Measurements from ENCODE around the gene PLGRKT. TPM values are rescaled to one million over a fixed set of nuclear protein-coding genes. Genes with fewer than 3 reads are reported as not detected.
A peak's percentile ranks its signal among the peaks of the same experiment; 100 is the strongest.
"Not testable (repeated sequence)": the region's sequence is repeated elsewhere in the genome, so short reads cannot be mapped to it uniquely, and the experiment has no call there.

Gene PLGRKT
- total RNA-seq, 1 experiment from 2014 or later = 53.1 TPM

DNA sequence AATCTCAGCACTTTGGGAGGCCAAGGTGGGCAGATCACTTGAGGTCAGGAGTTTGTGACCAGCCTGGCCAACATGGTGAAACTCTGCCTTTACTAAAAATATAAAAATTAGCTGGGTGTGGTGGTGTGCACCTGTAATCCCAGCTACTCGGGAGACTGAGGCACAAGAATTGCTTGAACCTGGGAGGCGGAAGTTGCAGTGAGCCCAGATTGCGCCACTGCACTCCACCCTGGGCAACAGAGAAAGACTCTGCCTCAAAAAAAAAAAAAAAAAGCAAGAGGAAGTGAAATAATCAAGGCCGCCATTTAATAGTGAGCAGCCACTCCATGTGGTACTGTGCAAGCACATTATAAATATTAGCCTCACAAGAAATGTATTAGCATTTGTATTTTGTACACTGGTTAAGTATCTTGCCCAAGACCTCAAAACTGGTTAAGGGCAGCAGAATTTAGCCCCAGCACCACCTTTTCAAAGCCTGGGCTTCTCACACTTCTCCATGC lies 27.2 kb upstream of the PLGRKT start:
- not testable (repeated sequence) for H3K27ac ChIP-seq (ENCODE audit: low read length); H3K27me3 ChIP-seq (ENCODE audit: low read length); H4K20me1 ChIP-seq (ENCODE audit: insufficient read depth, low read depth, low read length); H2AFZ ChIP-seq (ENCODE audit: low read length); H3K36me3 ChIP-seq (ENCODE audit: insufficient read depth, low read length); H3K4me2 ChIP-seq (ENCODE audit: low read depth, low read length, poor library complexity, severe bottlenecking); H3K9me3 ChIP-seq (ENCODE audit: low read length); H3K4me3 ChIP-seq (ENCODE audit: low read length); DNase-seq; H3K9me2 ChIP-seq (replicated peaks; ENCODE audit: insufficient read depth, low read length); H3K79me2 ChIP-seq (ENCODE audit: low read length); H3K9ac ChIP-seq (ENCODE audit: low read length)
- H3K4me1 ChIP-seq (ENCODE audit: low read length) = peaks cover 25% of the 10 kb centered on the region

- Histone ChIP-seq H3K36me3 (ENCODE audit: insufficient read depth, low read length) (no peaks in the 10 kb centered on the region), H3K9me3 (ENCODE audit: low read length) (no peaks in the 10 kb centered on the region), H3K79me2 (ENCODE audit: low read length) (no peaks in the 10 kb centered on the region), H3K4me3 (ENCODE audit: low read length) (no peak overlapping the region), H3K4me2 (ENCODE audit: low read depth, low read length, poor library complexity, severe bottlenecking) (no peak overlapping the region), H3K9ac (ENCODE audit: low read length) (no peak overlapping the region), H2AFZ (ENCODE audit: low read length) (no peak overlapping the region), H3K27me3 (ENCODE audit: low read length) (no peaks in the 10 kb centered on the region), H3K4me1 (ENCODE audit: low read length) (peaks cover 22% of the 10 kb centered on the region), H3K27ac (ENCODE audit: low read length) (no peak overlapping the region), H4K20me1 (ENCODE audit: insufficient read depth, low read depth, low read length) (no peaks in the 10 kb centered on the region), H3K9me2 (replicated peaks; ENCODE audit: insufficient read depth, low read length) (no peaks in the 10 kb centered on the region)
- DNase-seq = no peak
These were observed 22.4 kb upstream of the PLGRKT start for GRCh38 chr9:5460157-5460556.

DNA sequence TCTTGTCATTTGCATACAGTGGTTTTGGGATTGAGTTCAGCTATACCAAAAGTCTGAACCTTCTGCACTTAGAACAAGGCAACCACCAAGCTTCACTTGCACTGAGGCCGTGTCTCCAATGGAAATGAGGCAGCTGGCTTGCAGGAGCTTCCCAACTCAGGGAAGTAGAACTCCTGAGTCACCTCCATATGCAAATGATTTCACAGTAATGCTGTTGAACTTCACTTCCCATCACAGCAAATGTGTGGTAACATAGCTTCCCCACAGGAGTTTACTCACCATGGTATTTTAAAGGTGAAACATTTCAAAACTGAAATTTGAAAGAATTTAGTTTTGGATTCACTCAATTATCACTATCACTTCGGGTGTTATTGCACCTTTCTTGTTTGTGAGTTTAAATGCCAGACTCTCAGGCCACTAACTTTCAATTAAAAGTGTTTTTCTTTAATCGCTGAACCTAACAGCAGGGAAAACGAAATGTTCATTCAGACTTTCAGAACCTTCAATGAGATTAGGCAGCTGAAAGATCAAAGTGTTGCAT lies 21.6 kb upstream of the PLGRKT start:
- Histone ChIP-seq H2AFZ (ENCODE audit: low read length) (no peak overlapping the region), H3K79me2 (ENCODE audit: low read length) (no peaks in the 10 kb centered on the region), H3K4me2 (ENCODE audit: low read depth, low read length, poor library complexity, severe bottlenecking) (no peak overlapping the region), H3K9me3 (ENCODE audit: low read length) (no peaks in the 10 kb centered on the region), H3K27ac (ENCODE audit: low read length) (no peak overlapping the region), H3K4me3 (ENCODE audit: low read length) (no peak overlapping the region), H3K4me1 (ENCODE audit: low read length) (peaks cover 26% of the 10 kb centered on the region), H3K27me3 (ENCODE audit: low read length) (no peaks in the 10 kb centered on the region), H3K9me2 (replicated peaks; ENCODE audit: insufficient read depth, low read length) (no peaks in the 10 kb centered on the region), H3K9ac (ENCODE audit: low read length) (no peak overlapping the region), H4K20me1 (ENCODE audit: insufficient read depth, low read depth, low read length) (no peaks in the 10 kb centered on the region), H3K36me3 (ENCODE audit: insufficient read depth, low read length) (no peaks in the 10 kb centered on the region)
- no peak for DNase-seq

DNA sequence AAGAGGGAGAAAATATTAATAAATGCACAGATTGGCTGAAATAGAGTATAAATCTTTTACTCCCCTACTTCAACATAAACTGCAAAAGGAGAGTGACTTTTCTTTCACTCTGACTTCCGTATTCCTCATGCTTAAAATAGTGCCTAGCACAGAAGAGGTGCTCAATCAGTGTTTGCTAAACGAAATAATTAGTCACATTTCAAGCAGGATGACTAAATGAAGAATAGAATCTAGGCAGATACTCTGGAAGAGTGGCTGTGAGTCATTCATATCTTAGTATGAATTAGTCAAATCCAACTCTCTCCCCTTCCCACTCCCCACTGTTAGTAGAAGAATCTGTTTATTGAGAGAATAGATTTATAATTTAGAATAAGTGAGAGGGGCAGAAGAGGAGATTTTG lies 17.5 kb upstream of the PLGRKT start:
- Histone ChIP-seq H4K20me1 (ENCODE audit: insufficient read depth, low read depth, low read length) (no peaks in the 10 kb centered on the region), H3K27ac (ENCODE audit: low read length) (peak overlapping the region; percentile 36), H3K4me3 (ENCODE audit: low read length) (no peak overlapping the region), H3K4me2 (ENCODE audit: low read depth, low read length, poor library complexity, severe bottlenecking) (peak overlapping the region; percentile 26), H3K36me3 (ENCODE audit: insufficient read depth, low read length) (no peaks in the 10 kb centered on the region), H3K9ac (ENCODE audit: low read length) (no peak overlapping the region), H3K27me3 (ENCODE audit: low read length) (no peaks in the 10 kb centered on the region), H2AFZ (ENCODE audit: low read length) (no peak overlapping the region), H3K9me2 (replicated peaks; ENCODE audit: insufficient read depth, low read length) (no peaks in the 10 kb centered on the region), H3K79me2 (ENCODE audit: low read length) (no peaks in the 10 kb centered on the region), H3K9me3 (ENCODE audit: low read length) (no peaks in the 10 kb centered on the region), H3K4me1 (ENCODE audit: low read length) (peaks cover 40% of the 10 kb centered on the region)
- DNase-seq = no peak

DNA sequence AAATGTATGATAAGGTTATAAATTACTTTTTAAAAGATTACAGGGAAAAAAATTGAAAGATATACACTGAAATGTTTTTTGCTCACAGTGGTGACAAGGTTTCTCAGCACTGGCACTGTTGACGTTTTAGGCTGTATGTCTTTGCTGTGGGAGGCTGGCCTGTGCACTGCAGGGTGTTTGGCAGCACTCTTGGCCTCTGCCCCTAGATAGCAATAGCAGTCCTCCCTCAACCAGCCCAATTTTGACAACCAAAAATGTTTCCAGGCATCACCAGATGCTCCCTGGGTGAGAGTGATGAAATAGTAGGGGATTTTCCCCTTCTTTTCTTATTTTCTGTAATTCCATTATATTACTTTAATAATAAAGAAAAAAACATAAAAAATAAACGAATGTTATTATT lies 15.9 kb upstream of the PLGRKT start:
- Histone ChIP-seq H3K9me3 (ENCODE audit: low read length) (no peaks in the 10 kb centered on the region), H3K27me3 (ENCODE audit: low read length) (no peaks in the 10 kb centered on the region), H2AFZ (ENCODE audit: low read length) (no peak overlapping the region), H4K20me1 (ENCODE audit: insufficient read depth, low read depth, low read length) (no peaks in the 10 kb centered on the region), H3K4me2 (ENCODE audit: low read depth, low read length, poor library complexity, severe bottlenecking) (no peak overlapping the region), H3K27ac (ENCODE audit: low read length) (no peak overlapping the region), H3K4me3 (ENCODE audit: low read length) (no peak overlapping the region), H3K36me3 (ENCODE audit: insufficient read depth, low read length) (no peaks in the 10 kb centered on the region), H3K9me2 (replicated peaks; ENCODE audit: insufficient read depth, low read length) (no peaks in the 10 kb centered on the region), H3K9ac (ENCODE audit: low read length) (no peak overlapping the region), H3K79me2 (ENCODE audit: low read length) (no peaks in the 10 kb centered on the region), H3K4me1 (ENCODE audit: low read length) (peaks cover 35% of the 10 kb centered on the region)
- no peak for DNase-seq

GRCh38 chr9:5453004-5453403 lies 15.3 kb upstream of the PLGRKT start:
- no peaks in the 10 kb centered on the region for H3K79me2 ChIP-seq (ENCODE audit: low read length)
- no peaks in the 10 kb centered on the region for H4K20me1 ChIP-seq (ENCODE audit: insufficient read depth, low read depth, low read length)
- no peaks in the 10 kb centered on the region for H3K9me3 ChIP-seq (ENCODE audit: low read length)
- H3K27me3 ChIP-seq (ENCODE audit: low read length) = no peaks in the 10 kb centered on the region
- no peak for DNase-seq
- no peak overlapping the region for H2AFZ ChIP-seq (ENCODE audit: low read length)
- H3K4me3 ChIP-seq (ENCODE audit: low read length) = no peak overlapping the region
- no peaks in the 10 kb centered on the region for H3K36me3 ChIP-seq (ENCODE audit: insufficient read depth, low read length)
- H3K4me1 ChIP-seq (ENCODE audit: low read length) = peaks cover 35% of the 10 kb centered on the region
- no peaks in the 10 kb centered on the region for H3K9me2 ChIP-seq (replicated peaks; ENCODE audit: insufficient read depth, low read length)
- H3K27ac ChIP-seq (ENCODE audit: low read length) = no peak overlapping the region
- H3K4me2 ChIP-seq (ENCODE audit: low read depth, low read length, poor library complexity, severe bottlenecking) = no peak overlapping the region
- H3K9ac ChIP-seq (ENCODE audit: low read length) = no peak overlapping the region

- Histone ChIP-seq H4K20me1 (ENCODE audit: insufficient read depth, low read depth, low read length) (no peaks in the 10 kb centered on the region), H3K4me3 (ENCODE audit: low read length) (no peak overlapping the region), H3K4me2 (ENCODE audit: low read depth, low read length, poor library complexity, severe bottlenecking) (no peak overlapping the region), H3K79me2 (ENCODE audit: low read length) (no peaks in the 10 kb centered on the region), H3K27me3 (ENCODE audit: low read length) (no peaks in the 10 kb centered on the region), H3K27ac (ENCODE audit: low read length) (no peak overlapping the region), H3K9me3 (ENCODE audit: low read length) (no peaks in the 10 kb centered on the region), H3K36me3 (ENCODE audit: insufficient read depth, low read length) (no peaks in the 10 kb centered on the region), H3K9me2 (replicated peaks; ENCODE audit: insufficient read depth, low read length) (no peaks in the 10 kb centered on the region), H2AFZ (ENCODE audit: low read length) (no peak overlapping the region), H3K9ac (ENCODE audit: low read length) (no peak overlapping the region), H3K4me1 (ENCODE audit: low read length) (peaks cover 35% of the 10 kb centered on the region)
- DNase-seq = no peak
These were observed 14.5 kb upstream of the PLGRKT start for GRCh38 chr9:5452286-5452609.

DNA sequence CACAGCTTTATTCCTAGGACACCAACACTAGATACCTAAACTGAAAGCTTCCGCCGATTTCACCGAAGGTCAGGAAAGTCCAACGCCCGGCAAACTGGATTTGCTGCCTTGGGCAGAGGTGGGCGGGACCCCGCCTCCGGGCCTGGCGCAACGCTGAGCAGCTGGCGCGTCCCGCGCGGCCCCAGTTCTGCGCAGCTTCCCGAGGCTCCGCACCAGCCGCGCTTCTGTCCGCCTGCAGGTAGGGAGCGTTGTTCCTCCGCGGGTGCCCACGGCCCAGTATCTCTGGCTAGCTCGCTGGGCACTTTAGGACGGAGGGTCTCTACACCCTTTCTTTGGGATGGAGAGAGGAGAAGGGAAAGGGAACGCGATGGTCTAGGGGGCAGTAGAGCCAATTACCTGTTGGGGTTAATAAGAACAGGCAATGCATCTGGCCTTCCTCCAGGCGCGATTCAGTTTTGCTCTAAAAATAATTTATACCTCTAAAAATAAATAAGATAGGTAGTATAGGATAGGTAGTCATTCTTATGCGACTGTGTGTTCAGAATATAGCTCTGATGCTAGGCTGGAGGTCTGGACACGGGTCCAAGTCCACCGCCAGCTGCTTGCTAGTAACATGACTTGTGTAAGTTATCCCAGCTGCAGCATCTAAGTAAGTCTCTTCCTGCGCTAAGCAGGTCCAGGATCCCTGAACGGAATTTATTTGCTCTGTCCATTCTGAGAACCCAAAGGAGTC lies 12.8 kb upstream of the PLGRKT start, which contains the start of gene CD274:
CD274 (plus strand) TSS at position 184 of the 733 bp plus-strand sequence. CDS start 5,572 bp downstream, outside the sequence.
- Histone ChIP-seq H3K4me2 (ENCODE audit: low read depth, low read length, poor library complexity, severe bottlenecking) (peak within 1 kb of the TSS; percentile 74), H3K27ac (ENCODE audit: low read length) (no peak within 1 kb of the TSS), H3K36me3 (ENCODE audit: insufficient read depth, low read length) (no peaks in the 10 kb centered on the region), H3K9ac (ENCODE audit: low read length) (peak within 1 kb of the TSS; percentile 62), H3K4me1 (ENCODE audit: low read length) (peaks cover 30% of the 10 kb centered on the region), H3K27me3 (ENCODE audit: low read length) (no peaks in the 10 kb centered on the region), H4K20me1 (ENCODE audit: insufficient read depth, low read depth, low read length) (no peaks in the 10 kb centered on the region), H2AFZ (ENCODE audit: low read length) (peak within 1 kb of the TSS; percentile 13; the same call in 1 of the 2 replicates), H3K79me2 (ENCODE audit: low read length) (no peaks in the 10 kb centered on the region), H3K9me2 (replicated peaks; ENCODE audit: insufficient read depth, low read length) (no peaks in the 10 kb centered on the region), H3K9me3 (ENCODE audit: low read length) (no peaks in the 10 kb centered on the region), H3K4me3 (ENCODE audit: low read length) (peak within 1 kb of the TSS; percentile 69)
- peak; percentile 76 for DNase-seq
